Measurements from ENCODE around the gene SPEN.
A peak's percentile ranks its signal among the peaks of the same experiment; 100 is the strongest.
"Not testable (repeated sequence)": the region's sequence is repeated elsewhere in the genome, so short reads cannot be mapped to it uniquely, and the experiment has no call there.

SPEN gene

GRCh38 chr1:15885269-15885668 is 37.8 kb downstream of the SPEN start:
- no peak overlapping the region for H3K4me3 ChIP-seq (ENCODE audit: control insufficient read depth, low read depth, low read length)
- TF ChIP-seq CTCF (conservative IDR thresholded peaks at IDR 0.05; ENCODE audit: control insufficient read depth, insufficient read depth, low read depth, low read length): no peak
- no peak for DNase-seq (ENCODE audit: low read depth)

GRCh38 chr1:15885701-15886610 is 38.4 kb downstream of the SPEN start:
- TF ChIP-seq CTCF (conservative IDR thresholded peaks at IDR 0.05; ENCODE audit: control insufficient read depth, insufficient read depth, low read depth, low read length): peak; percentile 56
- DNase-seq (ENCODE audit: low read depth): peak; percentile 94
- H3K4me3 ChIP-seq (ENCODE audit: control insufficient read depth, low read depth, low read length): peak overlapping the region; percentile 51

GRCh38 chr1:15886611-15887167 is 39.2 kb downstream of the SPEN start:
- peak overlapping the region; percentile 51 for H3K4me3 ChIP-seq (ENCODE audit: control insufficient read depth, low read depth, low read length)
- DNase-seq (ENCODE audit: low read depth): no peak
- no peak for TF ChIP-seq CTCF (conservative IDR thresholded peaks at IDR 0.05; ENCODE audit: control insufficient read depth, insufficient read depth, low read depth, low read length)

GRCh38 chr1:15892857-15893599 is 45.5 kb downstream of the SPEN start:
- H3K4me3 ChIP-seq (ENCODE audit: control insufficient read depth, low read depth, low read length): not testable (repeated sequence)
- DNase-seq (ENCODE audit: low read depth): peak; percentile 65

GRCh38 chr1:15895233-15895632 is 47.7 kb downstream of the SPEN start:
- TF ChIP-seq CTCF (conservative IDR thresholded peaks at IDR 0.05; ENCODE audit: control insufficient read depth, insufficient read depth, low read depth, low read length): no peak
- DNase-seq (ENCODE audit: low read depth): no peak
- H3K4me3 ChIP-seq (ENCODE audit: control insufficient read depth, low read depth, low read length): no peak overlapping the region

GRCh38 chr1:15896841-15897610 is 49.5 kb downstream of the SPEN start:
- DNase-seq (ENCODE audit: low read depth): not testable (repeated sequence)

GRCh38 chr1:15899266-15899665 is 51.8 kb downstream of the SPEN start:
- no peak for DNase-seq (ENCODE audit: low read depth)
- H3K4me3 ChIP-seq (ENCODE audit: control insufficient read depth, low read depth, low read length): no peak overlapping the region
- TF ChIP-seq CTCF (conservative IDR thresholded peaks at IDR 0.05; ENCODE audit: control insufficient read depth, insufficient read depth, low read depth, low read length): no peak

More at GRCh38 chr1:15896841-15897610, 49.5 kb downstream of the SPEN start:
- not testable (repeated sequence) for H3K4me3 ChIP-seq (ENCODE audit: control insufficient read depth, low read depth, low read length)
